Measurements from ENCODE around the gene DOCK1. TPM values are rescaled to one million over a fixed set of nuclear protein-coding genes. Genes with fewer than 3 reads are reported as not detected.

The DOCK1 gene
- total RNA-seq, 1 donor from 2014 or later = 25.8 TPM

DNA sequence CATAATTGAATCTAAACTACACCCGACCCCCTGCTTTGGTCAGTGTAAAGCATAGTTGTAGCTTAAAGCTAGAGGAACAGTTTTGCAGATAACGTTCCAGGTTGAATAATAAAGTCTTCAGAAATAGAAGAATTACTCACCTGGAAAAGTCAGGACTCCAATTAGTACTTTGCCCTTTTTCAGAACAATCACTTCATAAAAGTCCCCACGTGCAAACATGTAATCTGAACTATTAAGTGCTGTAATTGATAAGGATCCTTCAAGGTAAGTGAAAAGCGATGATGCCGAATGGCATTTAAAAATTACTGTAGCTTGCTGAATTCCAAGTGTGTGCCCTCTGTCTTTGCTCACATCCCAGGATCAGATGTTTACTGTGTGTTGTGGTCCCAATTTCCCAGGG lies 344.8 kb downstream of the DOCK1 start:
- TF ChIP-seq, protein P1, sequence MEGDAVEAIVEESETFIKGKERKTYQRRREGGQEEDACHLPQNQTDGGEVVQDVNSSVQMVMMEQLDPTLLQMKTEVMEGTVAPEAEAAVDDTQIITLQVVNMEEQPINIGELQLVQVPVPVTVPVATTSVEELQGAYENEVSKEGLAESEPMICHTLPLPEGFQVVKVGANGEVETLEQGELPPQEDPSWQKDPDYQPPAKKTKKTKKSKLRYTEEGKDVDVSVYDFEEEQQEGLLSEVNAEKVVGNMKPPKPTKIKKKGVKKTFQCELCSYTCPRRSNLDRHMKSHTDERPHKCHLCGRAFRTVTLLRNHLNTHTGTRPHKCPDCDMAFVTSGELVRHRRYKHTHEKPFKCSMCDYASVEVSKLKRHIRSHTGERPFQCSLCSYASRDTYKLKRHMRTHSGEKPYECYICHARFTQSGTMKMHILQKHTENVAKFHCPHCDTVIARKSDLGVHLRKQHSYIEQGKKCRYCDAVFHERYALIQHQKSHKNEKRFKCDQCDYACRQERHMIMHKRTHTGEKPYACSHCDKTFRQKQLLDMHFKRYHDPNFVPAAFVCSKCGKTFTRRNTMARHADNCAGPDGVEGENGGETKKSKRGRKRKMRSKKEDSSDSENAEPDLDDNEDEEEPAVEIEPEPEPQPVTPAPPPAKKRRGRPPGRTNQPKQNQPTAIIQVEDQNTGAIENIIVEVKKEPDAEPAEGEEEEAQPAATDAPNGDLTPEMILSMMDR (IDR thresholded peaks at IDR 0.05) = no peak
- no peak for DNase-seq (ENCODE audit: low spot score in 2 of 2)
- Histone ChIP-seq H3K36me3 (peaks cover 4 to 11% of the 10 kb centered on the region in 2 donors), H3K27me3 (no peaks in the 10 kb centered on the region), H3K27ac (no peak overlapping the region), H3K4me1 (no peaks in the 10 kb centered on the region), H3K4me3 (no peak overlapping the region), H3K9me3 (no peaks in the 10 kb centered on the region)
- intact Hi-C loops (cut with DNase I) = no loop called here

DNA sequence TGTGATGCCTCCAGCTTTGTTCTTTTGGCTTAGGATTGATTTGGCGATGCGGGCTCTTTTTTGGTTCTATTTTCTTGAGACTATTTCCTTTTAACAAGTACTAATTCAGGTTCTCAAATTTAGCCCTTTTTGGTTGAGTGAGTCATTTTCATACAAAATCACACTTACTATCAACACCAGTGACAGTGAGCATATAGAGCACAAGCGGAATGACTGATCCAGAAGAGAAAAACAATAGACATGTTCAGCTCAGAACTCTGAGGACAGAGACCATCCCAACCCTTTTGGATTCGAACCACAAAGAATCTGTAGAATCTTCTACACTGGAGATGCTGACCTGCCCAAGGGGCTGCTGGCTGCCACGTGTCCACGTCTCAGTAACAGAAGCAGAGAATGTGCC lies 347.6 kb downstream of the DOCK1 start:
- Histone ChIP-seq H3K4me1 (no peaks in the 10 kb centered on the region), H3K27me3 (no peaks in the 10 kb centered on the region), H3K4me3 (no peak overlapping the region), H3K36me3 (peaks cover 4 to 17% of the 10 kb centered on the region in 2 donors), H3K9me3 (no peaks in the 10 kb centered on the region), H3K27ac (no peak overlapping the region)
- TF ChIP-seq, protein P1 (IDR thresholded peaks at IDR 0.05) = no peak
- no peak for DNase-seq (ENCODE audit: low spot score in 2 of 2)
- intact Hi-C loops (cut with DNase I) = no loop called here

DNA sequence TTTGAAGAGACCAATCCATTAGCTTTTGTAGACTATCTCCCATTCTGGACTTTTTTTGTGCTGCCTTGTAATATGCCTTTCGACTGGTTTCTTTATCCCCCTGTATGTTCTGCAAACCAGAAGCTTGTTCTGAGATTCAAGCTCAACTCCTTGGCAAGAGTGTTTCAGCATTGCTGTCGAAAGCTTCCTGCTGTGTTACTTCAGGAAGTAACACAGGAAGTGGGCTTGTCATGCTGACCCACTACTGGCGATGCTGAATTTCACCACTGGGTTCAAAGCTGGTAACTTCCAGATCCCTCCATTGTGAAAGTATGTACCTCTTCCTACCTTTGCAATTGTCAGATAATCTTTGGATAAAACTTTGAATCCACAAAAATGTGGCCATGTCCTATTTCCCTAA lies 349.0 kb downstream of the DOCK1 start:
- Histone ChIP-seq H3K27ac (no peak overlapping the region), H3K4me3 (no peak overlapping the region), H3K27me3 (no peaks in the 10 kb centered on the region), H3K36me3 (peaks cover 0 to 25% of the 10 kb centered on the region in 2 donors), H3K9me3 (no peaks in the 10 kb centered on the region), H3K4me1 (no peaks in the 10 kb centered on the region)
- DNase-seq (ENCODE audit: low spot score in 2 of 2) = no peak
- intact Hi-C loops (cut with DNase I) = no loop called here
- TF ChIP-seq, protein P1 (IDR thresholded peaks at IDR 0.05) = no peak

DNA sequence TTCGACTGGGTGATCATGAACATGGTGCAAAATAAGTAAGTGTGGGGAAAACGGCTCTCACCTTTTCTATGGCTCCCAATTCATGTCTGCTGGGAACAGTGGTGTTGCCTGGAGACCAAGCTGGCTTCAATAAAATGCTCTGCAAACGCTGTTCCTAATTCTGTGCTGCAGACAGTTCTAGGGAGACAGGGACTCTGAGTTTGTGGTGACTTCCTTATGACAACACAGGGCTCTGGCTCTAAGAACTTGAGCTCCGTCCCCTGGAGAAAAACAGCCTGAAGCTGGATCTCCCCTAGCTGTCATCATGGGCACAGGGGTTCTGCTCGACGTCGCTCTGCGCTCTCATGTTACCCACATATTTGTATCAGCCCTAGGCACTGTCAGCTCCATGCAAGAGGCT lies 352.2 kb downstream of the DOCK1 start:
- H3K36me3 ChIP-seq = peaks cover 0 to 24% of the 10 kb centered on the region in 2 donors
- H3K4me3 ChIP-seq = no peak overlapping the region
- DNase-seq (ENCODE audit: low spot score in 2 of 2) = no peak
- H3K4me1 ChIP-seq = no peaks in the 10 kb centered on the region
- H3K27ac ChIP-seq = no peak overlapping the region
- intact Hi-C loops (cut with DNase I) = no loop called here
- H3K9me3 ChIP-seq = no peaks in the 10 kb centered on the region
- no peaks in the 10 kb centered on the region for H3K27me3 ChIP-seq
- TF ChIP-seq, protein P1 (IDR thresholded peaks at IDR 0.05) = no peak

DNA sequence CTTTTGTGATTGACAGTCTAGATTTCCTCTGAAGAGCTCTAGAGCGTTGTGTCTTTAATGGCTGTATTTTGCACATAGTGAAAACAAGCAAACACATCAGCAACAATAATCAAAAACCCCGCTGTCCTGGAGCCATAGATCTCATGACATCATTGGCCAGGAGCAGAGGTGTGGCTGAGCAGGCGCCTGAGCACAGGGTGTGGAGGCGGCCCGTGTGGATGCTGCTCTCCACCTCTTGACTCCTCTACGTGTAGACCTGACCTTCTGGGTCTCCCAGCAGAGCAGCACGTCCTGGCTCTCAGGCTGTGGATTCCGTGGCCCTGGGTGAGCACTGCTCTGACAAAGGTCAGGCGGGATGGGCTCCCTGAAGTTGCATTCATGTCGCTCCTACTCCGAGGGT lies 354.1 kb downstream of the DOCK1 start:
- Histone ChIP-seq H3K36me3 (peaks cover 0 to 24% of the 10 kb centered on the region in 2 donors), H3K4me1 (no peaks in the 10 kb centered on the region), H3K4me3 (no peak overlapping the region), H3K9me3 (no peaks in the 10 kb centered on the region), H3K27me3 (no peaks in the 10 kb centered on the region), H3K27ac (no peak overlapping the region)
- DNase-seq (ENCODE audit: low spot score in 2 of 2) = no peak
- intact Hi-C loops (cut with DNase I) = no loop called here
- TF ChIP-seq, protein P1 (IDR thresholded peaks at IDR 0.05) = no peak

DNA sequence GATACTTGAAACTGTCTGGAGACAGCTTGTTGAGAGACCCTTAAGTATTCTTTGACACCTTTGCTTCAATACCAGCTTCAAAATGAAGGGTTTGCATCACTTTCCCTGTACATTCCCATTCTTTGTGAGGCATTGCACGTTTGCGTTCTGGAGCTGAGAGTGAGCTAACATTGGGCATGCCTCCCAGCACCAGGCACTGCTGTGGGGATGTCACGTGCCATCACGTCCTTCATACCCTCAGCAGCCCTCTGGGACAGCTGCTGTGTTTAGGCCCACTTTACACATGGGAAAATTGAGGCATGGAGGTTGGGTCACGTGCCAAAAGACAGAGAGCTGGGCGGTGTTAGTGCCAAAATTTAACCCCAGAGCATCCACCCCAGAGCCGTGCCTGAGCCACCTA lies 357.4 kb downstream of the DOCK1 start:
- TF ChIP-seq, protein P1 (IDR thresholded peaks at IDR 0.05) = no peak
- no peaks in the 10 kb centered on the region for H3K27me3 ChIP-seq
- no peaks in the 10 kb centered on the region for H3K9me3 ChIP-seq
- DNase-seq (ENCODE audit: low spot score in 2 of 2) = no peak
- no peak overlapping the region for H3K27ac ChIP-seq
- no peaks in the 10 kb centered on the region for H3K4me1 ChIP-seq
- H3K36me3 ChIP-seq = peaks cover 0 to 20% of the 10 kb centered on the region in 2 donors
- intact Hi-C loops (cut with DNase I) = no loop called here
- H3K4me3 ChIP-seq = no peak overlapping the region
